Tibial nerve (tissue), 4 donors: ENCODE data around the gene HSPB9.

ENCODE experiments used
- EP300 ChIP-seq, 2 donors: sonication (generic); formaldehyde crosslinking; IDR thresholded peaks; one replicate each; pipeline ENCODE4 v1.6.1; 2017; ENCODE audit warnings: antibody characterized with exemption in 2 of 2, mild to moderate bottlenecking in 1 of 2
- POLR2A ChIP-seq, 2 donors: fragments of 450-650 bp; IDR thresholded peaks; one replicate each; pipeline ENCODE4 v1.6.1; 2017; ENCODE audit warnings: antibody characterized with exemption in 2 of 2, mild to moderate bottlenecking in 2 of 2, moderate library complexity in 2 of 2
- TF ChIP-seq, protein P1 (sequence below), 5 experiments: fragments of 200-600 bp in 3 of 5; fragments of 450-650 bp in 2 of 5; sonication (generic) in 3 of 5; IDR thresholded peaks; one replicate each; pipeline ENCODE4 v1.5.1; 2016 to 2019; ENCODE audit warnings: antibody characterized with exemption in 5 of 5, mild to moderate bottlenecking in 3 of 5, moderate library complexity in 2 of 5

DNA sequence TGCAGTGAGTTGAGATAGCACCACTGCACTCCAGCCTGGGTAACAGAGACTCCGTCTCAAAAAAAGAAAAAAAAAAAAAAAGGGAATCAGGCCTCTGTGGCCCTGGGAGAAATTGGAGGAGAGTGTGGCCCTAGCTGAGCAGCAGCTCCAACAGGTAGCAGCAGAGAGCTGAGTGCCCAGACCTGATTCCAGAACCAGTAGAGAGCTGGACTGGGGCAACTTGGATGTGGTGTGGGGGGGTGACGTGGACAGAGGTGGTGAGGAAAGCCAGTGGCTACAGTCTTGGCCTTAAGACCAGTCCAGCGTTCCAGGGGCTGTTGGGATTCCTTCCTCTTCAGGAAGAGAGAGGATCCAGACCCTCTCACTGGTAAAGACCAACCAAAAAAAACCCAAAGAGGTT lies 1.7 kb downstream of the HSPB9 start:
- TF ChIP-seq, protein P1, sequence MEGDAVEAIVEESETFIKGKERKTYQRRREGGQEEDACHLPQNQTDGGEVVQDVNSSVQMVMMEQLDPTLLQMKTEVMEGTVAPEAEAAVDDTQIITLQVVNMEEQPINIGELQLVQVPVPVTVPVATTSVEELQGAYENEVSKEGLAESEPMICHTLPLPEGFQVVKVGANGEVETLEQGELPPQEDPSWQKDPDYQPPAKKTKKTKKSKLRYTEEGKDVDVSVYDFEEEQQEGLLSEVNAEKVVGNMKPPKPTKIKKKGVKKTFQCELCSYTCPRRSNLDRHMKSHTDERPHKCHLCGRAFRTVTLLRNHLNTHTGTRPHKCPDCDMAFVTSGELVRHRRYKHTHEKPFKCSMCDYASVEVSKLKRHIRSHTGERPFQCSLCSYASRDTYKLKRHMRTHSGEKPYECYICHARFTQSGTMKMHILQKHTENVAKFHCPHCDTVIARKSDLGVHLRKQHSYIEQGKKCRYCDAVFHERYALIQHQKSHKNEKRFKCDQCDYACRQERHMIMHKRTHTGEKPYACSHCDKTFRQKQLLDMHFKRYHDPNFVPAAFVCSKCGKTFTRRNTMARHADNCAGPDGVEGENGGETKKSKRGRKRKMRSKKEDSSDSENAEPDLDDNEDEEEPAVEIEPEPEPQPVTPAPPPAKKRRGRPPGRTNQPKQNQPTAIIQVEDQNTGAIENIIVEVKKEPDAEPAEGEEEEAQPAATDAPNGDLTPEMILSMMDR (IDR thresholded peaks at IDR 0.05) = no peak
- no peak for TF ChIP-seq EP300 (IDR thresholded peaks at IDR 0.05)
- no peak for TF ChIP-seq POLR2A (IDR thresholded peaks at IDR 0.05)
